Peyer's patch (tissue), 4 donors: ENCODE results near the gene MAML3.

Experiments used
- CTCF ChIP-seq, 6 experiments: fragments of 450-650 bp in 4 of 6; fragments of 200-600 bp in 2 of 6; sonication (generic) in 1 of 6; IDR thresholded peaks; one replicate each; pipeline ENCODE4 v1.5.1; 2017 to 2019; ENCODE audit warnings: antibody characterized with exemption in 6 of 6, mild to moderate bottlenecking in 3 of 6, moderate library complexity in 1 of 6
- POLR2A ChIP-seq, 2 donors: fragments of 450-650 bp; IDR thresholded peaks; one replicate each; pipeline ENCODE4 v1.5.1; 2017; ENCODE audit warnings: antibody characterized with exemption in 2 of 2, mild to moderate bottlenecking in 2 of 2, moderate library complexity in 2 of 2

- TF ChIP-seq CTCF (IDR thresholded peaks at IDR 0.05): no peak
- TF ChIP-seq POLR2A (IDR thresholded peaks at IDR 0.05): no peak
These were observed 203.4 kb downstream of the MAML3 start for GRCh38 chr4:139950568-139950967.
